Measurements from ENCODE around the gene PPP2R5A.
"Not testable (repeated sequence)": the region's sequence is repeated elsewhere in the genome, so short reads cannot be mapped to it uniquely, and the experiment has no call there.

The PPP2R5A gene

GRCh38 chr1:212364985-212365384 is 79.8 kb downstream of the PPP2R5A start:
- no peak for DNase-seq

- DNase-seq = peak; percentile 57
Measured at GRCh38 chr1:212366901-212367300, 81.7 kb downstream of the PPP2R5A start.

GRCh38 chr1:212367474-212368072 is 82.4 kb downstream of the PPP2R5A start:
- DNase-seq = no peak

DNA sequence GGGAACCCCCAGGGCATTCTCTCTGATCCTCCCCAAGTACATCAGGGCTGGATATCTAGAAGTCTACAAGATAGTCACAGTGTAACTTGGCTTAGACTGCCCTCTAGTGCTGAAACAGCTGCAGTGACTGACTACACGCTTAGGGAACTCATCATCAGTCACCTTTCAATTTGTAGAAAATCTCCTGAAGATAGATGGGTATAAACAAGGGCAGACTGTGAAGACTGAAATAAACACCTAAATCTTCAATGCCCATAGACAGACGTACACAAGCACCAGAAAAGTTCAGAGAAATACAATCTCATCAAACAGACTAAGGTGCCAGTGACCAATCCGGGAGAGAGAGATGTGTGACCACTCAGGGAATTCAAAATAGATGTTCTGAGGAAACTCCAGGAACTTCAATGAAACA is 82.9 kb downstream of the PPP2R5A start:
- peak; percentile 67 for DNase-seq

DNA sequence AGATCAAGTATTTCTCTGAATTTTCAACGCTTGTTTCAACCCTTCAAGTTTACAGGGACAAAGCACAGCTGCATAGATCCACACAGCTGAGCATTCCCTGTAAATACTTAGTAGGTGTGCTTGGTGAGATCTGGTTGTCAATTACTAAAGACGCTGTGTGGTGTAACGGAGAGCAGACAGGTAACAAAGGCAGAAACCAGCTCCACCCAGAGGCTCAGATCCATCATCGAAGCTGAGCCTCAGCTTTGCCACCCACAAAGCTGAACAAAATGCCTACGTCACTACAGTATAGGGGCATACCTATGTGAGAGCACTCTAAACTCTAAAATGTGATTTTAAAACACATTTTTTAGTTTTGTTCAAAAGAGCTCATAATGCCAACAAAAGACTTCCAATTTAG is 90.8 kb downstream of the PPP2R5A start:
- DNase-seq = no peak

DNA sequence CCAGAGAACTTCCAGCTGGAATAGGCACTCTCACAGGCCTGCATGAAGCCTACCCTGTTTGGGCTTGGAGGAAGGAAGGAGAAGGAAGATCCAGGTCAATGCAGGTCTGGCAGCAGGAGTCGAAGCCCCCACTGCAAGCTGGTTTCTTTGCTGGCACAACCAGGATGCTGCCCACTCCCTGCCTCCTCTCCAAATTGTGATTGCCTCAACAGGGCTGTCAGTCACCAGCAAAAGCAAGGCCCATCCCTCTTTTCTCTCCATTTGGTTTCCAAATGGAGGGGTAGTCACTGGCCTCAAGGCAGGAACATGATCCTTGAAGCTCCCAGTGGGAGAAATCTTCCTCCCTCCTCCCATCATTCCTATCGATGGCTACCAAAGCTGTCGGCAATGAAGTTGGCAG is 92.4 kb downstream of the PPP2R5A start:
- DNase-seq = no peak

- DNase-seq = no peak
Measured at GRCh38 chr1:212379366-212379765, 94.2 kb downstream of the PPP2R5A start.

DNA sequence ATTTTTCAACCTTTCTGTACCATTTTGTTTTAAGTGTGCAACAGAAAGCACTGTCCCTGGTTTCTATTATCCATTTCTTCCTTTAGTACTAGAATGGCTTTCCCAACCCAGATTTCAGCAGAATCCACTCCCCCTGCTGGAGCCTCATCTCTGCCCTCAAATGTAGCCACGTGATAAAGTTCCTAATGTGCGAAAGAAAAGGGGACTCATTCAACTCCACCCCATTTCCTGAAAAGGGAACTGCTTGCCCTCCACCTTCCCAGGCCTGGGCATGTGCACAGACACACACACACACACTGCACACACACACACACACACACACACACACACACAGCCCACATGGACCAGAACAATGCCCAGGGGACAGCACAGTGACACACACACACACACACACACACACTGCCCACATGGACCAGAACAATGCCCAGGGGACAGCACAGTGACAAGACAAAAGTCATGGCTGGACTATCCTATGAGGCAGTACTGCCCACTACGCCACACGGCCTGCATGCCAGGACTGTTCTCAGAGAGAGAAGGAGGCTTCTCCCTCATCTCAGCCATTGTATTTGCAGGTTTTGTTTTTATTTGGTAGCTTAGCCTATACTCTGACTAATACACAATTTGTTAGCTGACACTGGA is 96.3 kb downstream of the PPP2R5A start:
- DNase-seq = no peak

DNA sequence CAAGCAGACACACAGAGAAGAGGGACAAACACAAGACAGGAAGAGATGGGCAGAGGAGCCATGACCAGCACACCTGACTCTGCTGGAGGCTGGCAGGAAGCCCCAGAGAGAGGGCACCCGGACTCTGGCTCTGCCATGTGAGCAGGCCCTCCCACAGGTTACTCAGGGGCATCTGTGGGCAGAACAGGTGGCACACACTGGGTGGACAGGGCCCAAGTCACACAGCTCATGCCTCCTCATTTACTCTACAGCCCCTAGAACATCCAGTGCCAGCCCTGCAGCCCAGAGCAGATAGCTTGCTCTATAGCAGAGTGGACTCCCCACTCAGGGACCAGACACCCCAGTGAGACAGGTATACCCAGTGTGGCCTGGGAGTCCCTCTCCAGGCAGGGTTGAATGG is 100.8 kb downstream of the PPP2R5A start:
- no peak for DNase-seq

GRCh38 chr1:212388985-212389716 is 103.9 kb downstream of the PPP2R5A start:
- no peak for DNase-seq

DNA sequence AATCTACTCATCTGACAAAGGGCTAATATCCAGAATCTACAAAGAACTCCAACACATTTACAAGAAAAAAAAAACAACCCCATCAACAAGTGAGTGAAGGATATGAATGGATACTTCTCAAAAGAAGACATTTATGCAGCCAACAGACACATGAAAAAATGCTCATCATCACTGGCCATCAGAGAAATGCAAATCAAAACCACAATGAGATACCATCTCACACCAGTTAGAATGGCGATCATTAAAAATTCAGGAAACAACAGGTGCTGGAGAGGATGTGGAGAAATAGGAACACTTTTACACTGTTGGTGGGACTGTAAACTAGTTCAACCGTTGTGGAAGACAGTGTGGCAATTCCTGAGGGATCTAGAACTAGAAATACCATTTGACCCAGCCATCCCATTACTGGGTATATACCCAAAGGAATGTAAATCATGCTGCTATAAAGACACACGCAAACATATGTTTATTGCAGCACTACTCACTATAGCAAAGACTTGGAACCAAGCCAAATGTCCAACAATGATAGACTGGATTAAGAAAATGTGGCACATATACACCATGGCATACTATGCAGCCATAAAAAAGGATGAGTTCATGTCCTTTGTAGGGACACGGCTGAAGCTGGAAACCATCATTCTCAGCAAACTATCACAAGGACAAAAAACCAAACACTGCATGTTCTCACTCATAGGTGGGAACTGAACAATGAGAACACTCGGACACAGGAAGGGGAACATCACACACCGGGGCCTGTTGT is 110.6 kb downstream of the PPP2R5A start:
- DNase-seq = not testable (repeated sequence)

DNA sequence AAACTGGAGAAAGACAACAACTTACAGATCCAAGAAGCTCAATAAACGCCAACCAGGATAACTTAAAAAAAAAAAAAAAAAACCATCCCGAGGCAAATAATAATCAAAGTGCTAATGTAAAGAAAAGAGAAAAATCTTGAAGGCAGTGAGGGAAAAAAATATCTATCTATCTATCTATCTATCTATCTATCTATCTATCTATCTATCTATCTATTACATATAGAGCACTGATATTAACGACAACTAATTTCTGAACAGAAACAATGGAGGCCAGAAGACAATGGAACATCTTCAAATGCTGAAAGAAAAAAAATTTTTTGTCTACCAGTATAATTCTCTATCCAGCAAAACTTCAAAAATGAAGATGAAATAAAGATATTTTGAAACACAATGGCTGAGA is 111.4 kb downstream of the PPP2R5A start:
- DNase-seq = peak; percentile 3

DNA sequence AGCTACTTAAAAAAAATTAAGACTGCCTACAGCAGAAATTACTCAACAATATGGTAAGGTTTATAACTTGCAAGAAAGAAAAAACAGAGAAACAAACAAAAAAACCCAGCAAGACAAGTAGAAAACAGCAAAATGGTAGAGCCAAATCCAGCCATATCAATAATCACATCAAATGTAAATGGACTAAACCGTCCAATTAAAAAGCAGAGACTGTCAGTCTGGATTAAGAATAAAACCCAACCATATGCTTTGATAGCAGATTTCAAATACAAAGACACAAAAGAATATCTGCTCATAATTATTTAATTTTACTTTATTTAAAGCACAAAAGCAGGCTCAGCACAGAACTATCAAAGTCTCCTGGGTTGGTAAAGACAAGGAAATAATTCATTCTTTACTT is 112.0 kb downstream of the PPP2R5A start:
- DNase-seq = no peak

- no peak for DNase-seq
Measured at GRCh38 chr1:212401042-212401441, 115.8 kb downstream of the PPP2R5A start.

DNA sequence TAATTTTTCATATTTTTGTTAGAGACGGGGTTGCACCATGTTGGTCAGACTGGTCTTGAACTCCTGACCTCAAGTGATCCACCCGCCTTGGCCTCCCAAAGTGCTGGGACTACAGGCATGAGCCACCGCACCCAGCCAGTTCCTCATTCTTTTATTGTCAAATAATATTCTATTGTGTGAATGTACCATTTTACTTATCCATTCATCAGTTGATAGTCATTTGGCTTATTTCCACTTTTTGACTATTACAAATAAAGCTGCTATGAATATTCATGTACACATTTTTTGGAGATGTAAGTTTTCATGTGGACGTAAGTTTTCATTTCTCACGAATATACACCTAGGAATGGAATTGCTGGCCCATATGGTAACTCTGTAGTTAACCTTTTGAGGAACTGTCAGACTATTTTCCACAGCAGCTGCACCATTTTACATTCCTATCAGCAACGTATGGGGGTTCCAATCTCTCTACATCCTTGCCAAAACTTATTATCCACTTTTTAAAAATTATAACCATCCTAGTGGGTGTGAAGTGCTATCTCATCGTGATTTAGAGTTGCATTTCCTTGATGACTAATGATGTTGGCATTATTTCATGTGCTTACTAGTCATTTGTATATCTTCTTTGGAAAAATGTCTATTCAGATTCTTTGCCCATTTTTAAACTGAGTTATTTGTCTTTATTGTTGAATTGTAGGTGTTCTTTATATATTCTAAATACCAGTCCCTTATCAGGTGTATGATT is 116.8 kb downstream of the PPP2R5A start:
- DNase-seq = peak; percentile 84

- peak; percentile 10 for DNase-seq
Measured at GRCh38 chr1:212402666-212403321, 117.6 kb downstream of the PPP2R5A start.

GRCh38 chr1:212410231-212410820 is 125.1 kb downstream of the PPP2R5A start:
- DNase-seq = no peak

All from HCEC 1CT (cell line).